Anterior cingulate cortex (tissue), 58 donors: Measurements from ENCODE around the gene TPP1.
A peak's percentile ranks its signal among the peaks of the same experiment; 100 is the strongest.

ENCODE experiments used
- DNase-seq, 58 donors: peaks; one replicate each; lab custom pipeline; 2025; lab: John Stamatoyannopoulos, UW

Gene TPP1

GRCh38 chr11:6619004-6619745 lies at the start of gene TPP1:
TPP1 (minus strand) TSS chr11:6619422; CDS start chr11:6619400, 22 bp downstream.
- peak; percentile 59 to 98 (median 92) for DNase-seq

GRCh38 chr11:6667733-6668374 lies 48.6 kb upstream of the TPP1 start:
- DNase-seq: peak in 1 of 58 donors; percentile 5

GRCh38 chr11:6666302-6667183 lies 47.3 kb upstream of the TPP1 start:
- DNase-seq: no peak

- no peak for DNase-seq
Measured at GRCh38 chr11:6664551-6664950, 45.3 kb upstream of the TPP1 start.

- DNase-seq: no peak
Measured at GRCh38 chr11:6663794-6664469, 44.7 kb upstream of the TPP1 start.

DNA sequence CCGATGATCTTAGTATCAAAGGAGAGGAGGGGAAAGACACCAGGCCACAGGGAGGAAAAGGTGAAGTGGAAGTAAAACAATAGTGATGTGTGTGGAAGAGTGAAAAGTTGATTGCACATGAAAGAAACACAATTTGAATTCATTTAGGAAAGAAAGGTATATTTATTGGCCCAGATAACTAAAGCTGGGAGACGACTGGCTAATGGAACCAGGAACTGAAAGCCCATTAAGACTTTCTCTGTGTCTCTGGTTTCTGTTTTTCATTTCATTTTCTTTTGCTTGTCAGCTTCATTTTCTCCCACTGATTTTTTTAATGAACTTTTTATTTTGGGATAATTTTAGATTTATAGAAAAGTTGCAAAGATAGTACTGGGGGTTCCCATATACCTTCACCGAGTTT lies 41.5 kb upstream of the TPP1 start:
- no peak for DNase-seq

DNA sequence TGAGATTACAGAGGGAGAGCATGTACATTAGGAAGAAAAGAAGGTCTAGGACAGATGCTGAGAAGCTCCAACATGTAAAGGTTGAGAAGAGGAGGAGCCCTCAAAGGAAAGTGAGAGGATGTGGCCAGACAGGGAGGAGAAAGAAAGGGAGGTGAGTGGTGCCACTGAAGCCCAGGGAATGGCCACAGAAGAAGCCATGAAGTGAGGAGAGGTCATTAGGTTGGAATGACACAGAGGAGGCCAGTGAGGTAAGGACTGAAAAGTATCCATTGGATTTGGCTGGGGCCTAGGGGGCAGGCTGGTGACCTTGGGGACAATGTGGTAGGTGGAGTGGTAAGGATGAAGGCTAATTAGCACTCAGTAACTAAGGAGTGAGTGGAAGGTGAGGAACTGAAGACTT lies 39.4 kb upstream of the TPP1 start:
- DNase-seq: no peak

DNA sequence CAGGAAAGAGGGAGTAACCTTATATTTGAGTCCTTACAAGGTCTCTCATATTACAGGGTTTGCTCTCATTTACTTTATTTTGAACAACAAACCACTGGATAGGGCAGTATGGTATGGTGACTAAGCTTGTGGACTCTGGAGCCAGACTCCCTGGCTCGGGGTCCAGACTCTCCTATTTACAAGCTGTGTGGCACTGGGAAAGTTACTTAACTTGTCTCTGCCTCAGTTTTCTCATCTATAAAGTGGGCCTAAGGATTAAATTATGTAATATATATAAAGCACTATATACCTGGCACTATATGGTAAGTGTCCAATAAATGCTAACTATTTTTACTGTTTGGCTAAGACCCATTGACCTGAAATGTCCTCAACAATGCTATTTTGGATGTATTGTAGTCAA lies 38.1 kb upstream of the TPP1 start:
- DNase-seq: no peak

DNA sequence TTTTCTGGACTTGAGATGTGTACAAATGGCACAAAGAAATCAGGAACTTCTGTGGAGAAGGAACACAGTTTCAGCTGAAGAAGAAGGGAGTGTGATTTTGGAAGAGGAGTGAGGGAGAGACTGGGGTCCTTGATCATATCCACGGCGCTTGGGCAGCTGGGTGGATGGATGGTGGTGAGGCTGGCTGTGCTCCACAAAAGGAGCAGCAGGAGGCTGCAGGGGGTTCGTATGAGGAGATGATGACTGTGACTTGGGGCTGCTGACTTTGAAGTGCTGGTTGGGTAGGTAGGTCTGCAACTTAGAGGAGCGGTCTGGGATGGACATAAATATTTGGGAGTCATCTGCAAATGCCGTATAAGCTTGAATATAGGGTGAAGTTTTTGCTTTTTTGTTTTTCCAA lies 37.7 kb upstream of the TPP1 start:
- DNase-seq: no peak

DNA sequence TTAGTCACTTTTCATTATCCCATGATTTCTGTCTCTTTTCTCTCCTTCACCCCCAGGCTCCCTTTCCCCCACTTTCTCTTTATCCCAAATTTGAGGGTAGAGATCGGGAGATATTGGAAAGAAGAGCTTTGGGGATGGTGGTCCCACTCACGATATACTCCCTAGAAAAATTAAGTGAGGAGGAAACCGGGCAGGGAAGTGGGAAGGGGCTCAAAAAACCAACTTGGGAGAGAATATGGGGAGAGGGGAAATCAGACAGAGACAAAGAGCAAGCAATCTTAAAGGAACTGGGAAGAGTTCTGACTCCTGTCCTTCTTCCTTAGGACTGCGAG lies 37.3 kb upstream of the TPP1 start:
- no peak for DNase-seq

GRCh38 chr11:6655790-6656583 lies 36.8 kb upstream of the TPP1 start, which contains the start of gene DCHS1:
DCHS1 (minus strand) TSS chr11:6655809; CDS start chr11:6641613, 14,196 bp downstream.
- DNase-seq: peak in 4 of 58 donors; percentile 9 to 55 (median 34)

DNA sequence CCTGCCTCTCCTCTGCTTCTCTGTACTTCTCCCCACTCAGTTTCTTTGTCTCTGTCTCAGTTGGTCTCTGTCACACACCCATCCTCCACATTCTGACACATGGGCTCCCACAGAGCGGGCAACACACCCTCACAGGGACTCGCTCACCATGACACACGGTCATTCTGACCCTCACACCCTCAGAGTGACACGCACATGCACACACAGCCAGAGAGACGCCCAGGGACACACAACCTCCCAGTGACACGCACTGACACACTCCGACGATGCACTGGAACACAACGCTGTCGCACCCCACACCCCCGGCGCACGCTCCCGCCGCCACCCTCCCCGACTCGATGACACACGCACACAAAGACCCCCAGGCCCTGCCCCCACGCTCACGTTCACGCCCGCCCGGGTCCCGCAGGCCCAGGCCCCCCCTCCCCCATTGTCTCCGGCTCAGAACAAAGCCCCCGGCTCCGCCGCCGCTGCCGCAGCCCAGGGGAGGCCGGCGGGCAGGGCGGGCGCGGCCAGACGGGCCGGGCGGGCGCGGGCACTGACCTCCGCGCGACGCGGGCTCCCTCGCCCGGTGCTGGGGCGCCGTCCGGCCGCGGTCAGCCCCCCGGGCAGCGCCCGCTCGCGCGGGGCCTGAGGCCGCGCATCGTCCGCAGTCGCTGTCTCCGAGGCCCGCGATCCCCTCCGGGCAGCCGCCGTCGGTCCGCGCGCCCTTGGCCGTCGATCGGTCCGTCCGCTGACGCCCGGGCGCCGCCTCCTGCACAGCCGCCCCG lies 36.0 kb upstream of the TPP1 start:
- peak in 7 of 58 donors; percentile 43 to 56 (median 51) for DNase-seq

- DNase-seq: peak in 19 of 58 donors; percentile 18 to 72 (median 46)
Measured at GRCh38 chr11:6654281-6655019, 35.2 kb upstream of the TPP1 start.

DNA sequence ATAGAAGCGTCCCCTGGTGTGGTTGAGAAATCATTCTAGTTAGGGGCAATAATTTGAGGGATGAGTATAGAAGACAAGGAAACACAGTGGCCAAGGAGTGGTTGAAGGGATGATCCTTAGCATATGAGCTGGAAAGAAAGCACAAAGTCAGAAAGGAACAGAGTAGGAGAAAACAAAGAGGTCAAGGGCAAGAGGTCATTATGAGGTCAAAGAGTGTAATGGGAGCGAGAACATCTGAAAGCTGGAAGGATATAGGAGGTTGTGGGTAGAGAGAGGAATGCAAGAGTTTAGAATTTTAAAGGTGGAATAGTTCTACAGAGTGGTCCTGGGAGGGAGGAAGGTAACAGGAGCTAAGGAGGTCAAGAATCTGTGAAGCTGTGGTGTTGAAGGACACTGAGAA lies 34.4 kb upstream of the TPP1 start:
- no peak for DNase-seq

- DNase-seq: no peak
Measured at GRCh38 chr11:6653097-6653496, 33.9 kb upstream of the TPP1 start.

DNA sequence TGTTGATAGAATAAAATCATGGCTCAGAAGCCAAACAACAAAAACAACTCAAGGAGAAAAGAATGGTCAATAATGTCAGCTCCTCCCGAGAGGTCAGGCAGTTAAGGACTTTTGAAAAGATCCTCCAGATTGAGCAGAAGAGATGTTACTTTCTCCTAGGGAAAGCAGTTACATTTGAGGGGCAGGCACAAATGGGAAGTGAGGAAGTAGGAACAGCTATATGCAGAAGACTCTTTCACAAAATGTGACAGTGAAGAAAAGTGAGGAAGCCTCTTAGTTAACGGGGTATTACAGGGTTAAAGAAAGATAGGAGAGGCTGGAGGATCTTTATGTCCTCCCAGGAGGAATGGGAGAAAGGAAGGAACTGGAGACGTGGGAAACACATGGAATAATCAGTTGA lies 33.0 kb upstream of the TPP1 start:
- no peak for DNase-seq

GRCh38 chr11:6650980-6651379 lies 31.8 kb upstream of the TPP1 start:
- DNase-seq: no peak

GRCh38 chr11:6650104-6650503 lies 30.9 kb upstream of the TPP1 start:
- no peak for DNase-seq
